ENCODE measurements around the gene SWSAP1. TPM values are rescaled to one million over a fixed set of nuclear protein-coding genes. Genes with fewer than 3 reads are reported as not detected.

The SWSAP1 gene
- total RNA-seq, 4 donors from 2014 or later: 0.66 to 1.7 (median 1.5) TPM

DNA sequence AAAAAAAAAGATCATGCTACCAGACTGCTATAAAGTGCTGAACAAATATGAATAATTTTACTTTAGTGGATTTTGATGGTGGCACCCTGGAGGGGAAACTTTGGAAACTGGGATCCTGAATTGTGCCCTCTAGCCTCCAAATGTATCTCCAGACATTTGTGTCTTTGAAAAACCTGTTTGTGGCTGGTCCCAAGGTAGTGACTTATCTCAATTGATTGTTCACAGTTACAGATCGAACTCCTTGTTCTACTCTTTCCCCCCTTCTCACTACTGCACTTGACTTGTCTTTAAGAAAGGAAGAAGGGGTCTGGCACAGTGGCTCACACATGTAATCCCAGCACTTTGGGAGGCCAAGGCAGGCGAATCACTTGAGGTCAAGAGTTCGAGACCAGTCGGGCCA lies 34.1 kb downstream of the SWSAP1 start:
- no peak overlapping the region for H3K4me3 ChIP-seq
- H3K36me3 ChIP-seq: no peaks in the 10 kb centered on the region
- no peak overlapping the region for H3K27ac ChIP-seq (replicated peaks in 1 of 4)
- H3K9me3 ChIP-seq: no peaks in the 10 kb centered on the region
- TF ChIP-seq POLR2A (IDR thresholded peaks at IDR 0.05; ENCODE audit: low read depth): no peak
- TF ChIP-seq EP300 (IDR thresholded peaks at IDR 0.05): no peak
- TF ChIP-seq, protein P1, sequence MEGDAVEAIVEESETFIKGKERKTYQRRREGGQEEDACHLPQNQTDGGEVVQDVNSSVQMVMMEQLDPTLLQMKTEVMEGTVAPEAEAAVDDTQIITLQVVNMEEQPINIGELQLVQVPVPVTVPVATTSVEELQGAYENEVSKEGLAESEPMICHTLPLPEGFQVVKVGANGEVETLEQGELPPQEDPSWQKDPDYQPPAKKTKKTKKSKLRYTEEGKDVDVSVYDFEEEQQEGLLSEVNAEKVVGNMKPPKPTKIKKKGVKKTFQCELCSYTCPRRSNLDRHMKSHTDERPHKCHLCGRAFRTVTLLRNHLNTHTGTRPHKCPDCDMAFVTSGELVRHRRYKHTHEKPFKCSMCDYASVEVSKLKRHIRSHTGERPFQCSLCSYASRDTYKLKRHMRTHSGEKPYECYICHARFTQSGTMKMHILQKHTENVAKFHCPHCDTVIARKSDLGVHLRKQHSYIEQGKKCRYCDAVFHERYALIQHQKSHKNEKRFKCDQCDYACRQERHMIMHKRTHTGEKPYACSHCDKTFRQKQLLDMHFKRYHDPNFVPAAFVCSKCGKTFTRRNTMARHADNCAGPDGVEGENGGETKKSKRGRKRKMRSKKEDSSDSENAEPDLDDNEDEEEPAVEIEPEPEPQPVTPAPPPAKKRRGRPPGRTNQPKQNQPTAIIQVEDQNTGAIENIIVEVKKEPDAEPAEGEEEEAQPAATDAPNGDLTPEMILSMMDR (IDR thresholded peaks at IDR 0.05): no peak
- no peak for TF ChIP-seq POLR2AphosphoS5 (IDR thresholded peaks at IDR 0.05)
- H3K4me1 ChIP-seq: peaks cover 0 to 6% (median 6%) of the 10 kb centered on the region in 4 donors
- WGBS: 92% methylated on average over 4 of the region's 4 CpGs
- no peak for DNase-seq (ENCODE audit: extremely low spot score)
- intact Hi-C loops (cut with DNase I): no loop called here
- H3K27me3 ChIP-seq: peaks cover 0 to 50% (median 0%) of the 10 kb centered on the region in 4 donors

DNA sequence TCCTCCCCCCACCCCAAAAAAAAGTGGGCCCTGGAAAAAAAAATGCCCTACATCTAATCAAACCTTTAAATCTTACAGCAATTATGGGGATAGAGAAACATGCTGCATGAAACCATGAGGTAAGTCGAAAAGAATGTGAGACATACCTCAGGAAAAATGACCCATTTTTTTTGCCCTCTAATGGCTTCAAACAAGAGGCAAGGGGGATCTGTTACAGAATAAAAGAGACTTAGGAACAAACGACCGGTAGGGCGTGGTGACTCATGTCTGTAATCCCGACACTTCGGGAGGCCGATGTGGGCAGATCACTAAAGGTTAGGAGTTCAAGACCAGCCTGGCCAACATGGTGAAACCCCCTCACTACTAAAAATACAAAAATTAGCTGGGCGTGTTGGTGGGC lies 36.2 kb downstream of the SWSAP1 start:
- DNase-seq (ENCODE audit: extremely low spot score): no peak
- no peak overlapping the region for H3K4me3 ChIP-seq
- intact Hi-C loops (cut with DNase I): no loop called here
- peaks cover 0 to 53% (median 0%) of the 10 kb centered on the region in 4 donors for H3K27me3 ChIP-seq
- H3K36me3 ChIP-seq: no peaks in the 10 kb centered on the region
- H3K4me1 ChIP-seq: peaks cover 0 to 6% (median 6%) of the 10 kb centered on the region in 4 donors
- H3K27ac ChIP-seq (replicated peaks in 1 of 4): no peak overlapping the region
- WGBS: 76% methylated on average over 8 of the region's 8 CpGs
- TF ChIP-seq EP300 (IDR thresholded peaks at IDR 0.05) (no peak), POLR2A (IDR thresholded peaks at IDR 0.05; ENCODE audit: low read depth) (no peak), POLR2AphosphoS5 (IDR thresholded peaks at IDR 0.05) (no peak)
- TF ChIP-seq, protein P1 (IDR thresholded peaks at IDR 0.05): no peak
- no peaks in the 10 kb centered on the region for H3K9me3 ChIP-seq

DNA sequence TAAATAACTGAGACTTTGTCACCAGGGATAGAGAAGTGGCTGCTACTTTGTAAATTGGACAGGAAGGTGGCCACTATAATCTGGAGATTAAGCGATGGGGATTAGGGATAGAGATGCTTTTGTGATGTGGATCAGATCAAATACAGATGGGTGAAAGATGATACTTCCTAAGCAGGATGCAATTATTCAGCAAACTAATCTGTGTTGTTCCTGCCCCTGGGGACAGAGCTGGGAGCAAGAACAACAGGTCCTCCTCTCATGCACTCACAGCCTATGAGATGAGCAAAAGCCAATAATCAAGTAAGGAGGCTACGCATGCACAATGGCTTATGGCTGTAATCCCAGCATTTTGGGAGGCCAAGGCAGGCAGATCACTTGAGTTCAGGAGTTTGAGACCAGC lies 40.1 kb downstream of the SWSAP1 start:
- Histone ChIP-seq H3K4me3 (no peak overlapping the region), H3K9me3 (no peaks in the 10 kb centered on the region), H3K27ac (replicated peaks in 1 of 4) (no peak overlapping the region), H3K4me1 (peaks cover 14% of the 10 kb centered on the region in 4 donors), H3K27me3 (peaks cover 0 to 54% (median 15%) of the 10 kb centered on the region in 4 donors), H3K36me3 (no peaks in the 10 kb centered on the region)
- no peak for DNase-seq (ENCODE audit: extremely low spot score)
- no peak for TF ChIP-seq POLR2AphosphoS5 (IDR thresholded peaks at IDR 0.05)
- TF ChIP-seq, protein P1 (IDR thresholded peaks at IDR 0.05): no peak
- no peak for TF ChIP-seq POLR2A (IDR thresholded peaks at IDR 0.05; ENCODE audit: low read depth)
- no peak for TF ChIP-seq EP300 (IDR thresholded peaks at IDR 0.05)
- 91% methylated on average over 2 of the region's 2 CpGs for WGBS
- intact Hi-C loops (cut with DNase I): no loop called here

DNA sequence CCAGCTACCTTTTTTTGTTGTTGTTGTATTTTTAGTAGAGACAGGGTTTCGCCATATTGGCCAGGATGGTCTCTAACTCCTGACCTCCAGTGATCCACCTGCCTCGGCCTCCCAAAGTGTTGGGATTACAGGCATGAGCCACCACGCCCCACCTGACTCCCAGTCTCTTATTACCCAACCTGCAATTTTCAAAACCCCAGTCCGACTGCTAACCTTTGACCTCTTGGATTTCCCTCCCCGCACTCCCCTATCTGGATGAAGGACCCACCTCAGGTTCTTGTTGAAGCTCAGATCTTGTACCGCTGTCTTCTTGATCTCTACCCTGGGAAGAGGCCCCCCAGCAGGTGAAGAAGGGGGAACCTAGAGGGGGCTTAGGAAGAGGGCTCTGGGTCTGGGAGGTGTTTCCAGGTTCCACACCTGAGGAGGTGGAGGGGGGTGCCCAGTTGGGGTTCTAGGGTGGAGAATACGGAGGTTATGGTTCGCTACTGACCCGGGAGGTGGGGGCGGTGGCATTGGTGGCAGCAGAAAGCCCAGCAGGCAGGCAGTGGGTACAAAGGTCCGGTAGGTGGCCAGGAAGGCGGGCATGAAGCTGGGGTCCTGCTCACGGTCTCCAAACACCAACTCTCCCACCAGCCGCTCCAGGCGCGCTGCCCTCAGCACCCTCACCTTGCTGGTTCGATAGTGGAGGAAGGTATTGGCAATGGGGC lies 42.0 kb downstream of the SWSAP1 start:
- DNase-seq (ENCODE audit: extremely low spot score): no peak
- WGBS: 91% methylated on average over 17 of the region's 17 CpGs
- Histone ChIP-seq H3K27me3 (peaks cover 0 to 61% (median 33%) of the 10 kb centered on the region in 4 donors), H3K4me1 (peaks cover 29 to 33% (median 32%) of the 10 kb centered on the region in 4 donors), H3K4me3 (no peak overlapping the region), H3K36me3 (no peaks in the 10 kb centered on the region), H3K9me3 (no peaks in the 10 kb centered on the region), H3K27ac (replicated peaks in 1 of 4) (no peak overlapping the region)
- intact Hi-C loops (cut with DNase I): no loop called here
- TF ChIP-seq, protein P1 (IDR thresholded peaks at IDR 0.05): no peak
- no peak for TF ChIP-seq POLR2AphosphoS5 (IDR thresholded peaks at IDR 0.05)
- TF ChIP-seq EP300 (IDR thresholded peaks at IDR 0.05): no peak
- no peak for TF ChIP-seq POLR2A (IDR thresholded peaks at IDR 0.05; ENCODE audit: low read depth)

All from esophagus muscularis mucosa (tissue), 4 donors.